Testis (tissue), 2 donors: ENCODE measurements around the gene RABGGTA.

ENCODE experiments used
- POLR2A ChIP-seq: fragments of 450-650 bp; IDR thresholded peaks from one replicate; pipeline ENCODE4 v1.6.1; 2017; ENCODE audit warnings: antibody characterized with exemption, mild to moderate bottlenecking, moderate library complexity
- TF ChIP-seq, protein P1 (sequence below), 3 experiments: fragments of 450-650 bp in 2 of 3; fragments of 200-600 bp in 1 of 3; sonication (generic) in 1 of 3; IDR thresholded peaks; one replicate each; pipeline ENCODE4 v1.5.1; 2016 to 2019; ENCODE audit warnings: antibody characterized with exemption in 3 of 3, mild to moderate bottlenecking in 2 of 3, moderate library complexity in 1 of 3

DNA sequence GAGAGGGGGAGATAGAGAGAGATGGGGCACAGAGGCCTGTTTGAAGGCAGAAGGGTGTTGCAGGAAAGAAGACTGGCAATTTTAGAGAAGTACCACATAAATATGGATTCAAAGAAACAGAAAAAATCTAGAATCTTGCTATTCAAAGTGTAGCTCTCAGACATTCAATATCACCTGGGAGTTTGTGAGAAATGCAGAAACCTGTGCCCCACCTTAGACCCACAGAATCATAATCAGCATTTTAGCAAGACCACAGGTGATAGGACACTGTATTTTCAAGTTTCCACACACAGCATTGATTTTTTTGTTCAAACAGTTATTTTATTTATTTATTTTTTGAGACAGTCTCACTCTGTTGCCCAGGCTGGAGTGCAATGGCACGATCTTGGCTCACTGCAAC, 42.5 kb downstream of the RABGGTA start:
- TF ChIP-seq, protein P1, sequence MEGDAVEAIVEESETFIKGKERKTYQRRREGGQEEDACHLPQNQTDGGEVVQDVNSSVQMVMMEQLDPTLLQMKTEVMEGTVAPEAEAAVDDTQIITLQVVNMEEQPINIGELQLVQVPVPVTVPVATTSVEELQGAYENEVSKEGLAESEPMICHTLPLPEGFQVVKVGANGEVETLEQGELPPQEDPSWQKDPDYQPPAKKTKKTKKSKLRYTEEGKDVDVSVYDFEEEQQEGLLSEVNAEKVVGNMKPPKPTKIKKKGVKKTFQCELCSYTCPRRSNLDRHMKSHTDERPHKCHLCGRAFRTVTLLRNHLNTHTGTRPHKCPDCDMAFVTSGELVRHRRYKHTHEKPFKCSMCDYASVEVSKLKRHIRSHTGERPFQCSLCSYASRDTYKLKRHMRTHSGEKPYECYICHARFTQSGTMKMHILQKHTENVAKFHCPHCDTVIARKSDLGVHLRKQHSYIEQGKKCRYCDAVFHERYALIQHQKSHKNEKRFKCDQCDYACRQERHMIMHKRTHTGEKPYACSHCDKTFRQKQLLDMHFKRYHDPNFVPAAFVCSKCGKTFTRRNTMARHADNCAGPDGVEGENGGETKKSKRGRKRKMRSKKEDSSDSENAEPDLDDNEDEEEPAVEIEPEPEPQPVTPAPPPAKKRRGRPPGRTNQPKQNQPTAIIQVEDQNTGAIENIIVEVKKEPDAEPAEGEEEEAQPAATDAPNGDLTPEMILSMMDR (IDR thresholded peaks at IDR 0.05) = no peak
- no peak for TF ChIP-seq POLR2A
